ENCODE data around the gene TFDP2. TPM values are rescaled to one million over a fixed set of nuclear protein-coding genes. Genes with fewer than 3 reads are reported as not detected.
A peak's percentile ranks its signal among the peaks of the same experiment; 100 is the strongest.

TFDP2 gene
- total and polyA plus RNA-seq, 2 experiments from 2014 or later = 26.8 to 55.4 TPM

GRCh38 chr3:142064454-142064853 is 84.9 kb downstream of the TFDP2 start:
- TF ChIP-seq EZH2phosphoT487 (IDR thresholded peaks at IDR 0.05; ENCODE audit: insufficient read depth, low read depth) (no peak), EZH2 (IDR thresholded peaks at IDR 0.05; ENCODE audit: insufficient read depth, poor library complexity, severe bottlenecking) (no peak)
- no peaks in the 10 kb centered on the region for H3K4me1 ChIP-seq (ENCODE audit: insufficient read depth)
- H3K4me3 ChIP-seq = no peak overlapping the region
- H3K4me2 ChIP-seq (ENCODE audit: unreplicated experiment) = no peak overlapping the region
- H2AFZ ChIP-seq = no peak overlapping the region
- H3F3A ChIP-seq (ENCODE audit: insufficient read depth) = no peaks in the 10 kb centered on the region
- H3K9ac ChIP-seq = no peak overlapping the region
- no peaks in the 10 kb centered on the region for H3K9me2 ChIP-seq (ENCODE audit: insufficient read depth)
- H3K36me3 ChIP-seq (ENCODE audit: low read depth) = no peaks in the 10 kb centered on the region
- H3K9me3 ChIP-seq (ENCODE audit: low read depth) = no peaks in the 10 kb centered on the region
- DNase-seq = no peak
- H4K20me1 ChIP-seq (ENCODE audit: insufficient read depth) = no peaks in the 10 kb centered on the region
- H3K79me2 ChIP-seq (ENCODE audit: insufficient read depth) = no peaks in the 10 kb centered on the region
- H3K27ac ChIP-seq = no peak overlapping the region
- in situ Hi-C loops (cut with MboI) = no loop called here
- WGBS, 2 experiments (ENCODE audit: low coverage in 1 of 2, low lambda C conversion rate in 2 of 2, missing lambda C conversion rate in 2 of 2) = 86 to 90% methylated on average over 3 of the region's 3 CpGs
- H3K27me3 ChIP-seq (replicated peaks; ENCODE audit: insufficient read depth) = no peaks in the 10 kb centered on the region

GRCh38 chr3:142057331-142057725 is 92.0 kb downstream of the TFDP2 start:
- H3K9ac ChIP-seq = no peak overlapping the region
- TF ChIP-seq EZH2phosphoT487 (IDR thresholded peaks at IDR 0.05; ENCODE audit: insufficient read depth, low read depth) (no peak), EZH2 (IDR thresholded peaks at IDR 0.05; ENCODE audit: insufficient read depth, poor library complexity, severe bottlenecking) (no peak)
- no peaks in the 10 kb centered on the region for H4K20me1 ChIP-seq (ENCODE audit: insufficient read depth)
- DNase-seq = no peak
- no peaks in the 10 kb centered on the region for H3K79me2 ChIP-seq (ENCODE audit: insufficient read depth)
- 47 to 49% methylated on average over 2 of the region's 2 CpGs for WGBS, 2 experiments (ENCODE audit: low coverage in 1 of 2, low lambda C conversion rate in 2 of 2, missing lambda C conversion rate in 2 of 2)
- no peak overlapping the region for H2AFZ ChIP-seq
- no peaks in the 10 kb centered on the region for H3K9me3 ChIP-seq (ENCODE audit: low read depth)
- no peaks in the 10 kb centered on the region for H3K27me3 ChIP-seq (replicated peaks; ENCODE audit: insufficient read depth)
- in situ Hi-C loops (cut with MboI) = no loop called here
- no peak overlapping the region for H3K27ac ChIP-seq
- H3K9me2 ChIP-seq (ENCODE audit: insufficient read depth) = no peaks in the 10 kb centered on the region
- H3F3A ChIP-seq (ENCODE audit: insufficient read depth) = peaks cover 5% of the 10 kb centered on the region; the same call in 1 of the 2 replicates
- H3K4me2 ChIP-seq (ENCODE audit: unreplicated experiment) = no peak overlapping the region
- H3K4me1 ChIP-seq (ENCODE audit: insufficient read depth) = peaks cover 7% of the 10 kb centered on the region
- H3K4me3 ChIP-seq = no peak overlapping the region
- no peaks in the 10 kb centered on the region for H3K36me3 ChIP-seq (ENCODE audit: low read depth)

GRCh38 chr3:142056656-142057330 is 92.6 kb downstream of the TFDP2 start:
- H3K4me3 ChIP-seq = no peak overlapping the region
- H3K9me3 ChIP-seq (ENCODE audit: low read depth) = no peaks in the 10 kb centered on the region
- H3F3A ChIP-seq (ENCODE audit: insufficient read depth) = peaks cover 5% of the 10 kb centered on the region; the same call in 1 of the 2 replicates
- no peaks in the 10 kb centered on the region for H3K36me3 ChIP-seq (ENCODE audit: low read depth)
- H3K4me1 ChIP-seq (ENCODE audit: insufficient read depth) = peaks cover 7% of the 10 kb centered on the region
- no peak overlapping the region for H3K27ac ChIP-seq
- H3K4me2 ChIP-seq (ENCODE audit: unreplicated experiment) = no peak overlapping the region
- DNase-seq = peak; percentile 17
- H3K9me2 ChIP-seq (ENCODE audit: insufficient read depth) = no peaks in the 10 kb centered on the region
- H3K9ac ChIP-seq = no peak overlapping the region
- H2AFZ ChIP-seq = no peak overlapping the region
- in situ Hi-C loops (cut with MboI) = no loop called here
- WGBS, 2 experiments (ENCODE audit: low coverage in 1 of 2, low lambda C conversion rate in 2 of 2, missing lambda C conversion rate in 2 of 2) = 40 to 55% methylated on average over 2 of the region's 2 CpGs
- TF ChIP-seq EZH2phosphoT487 (IDR thresholded peaks at IDR 0.05; ENCODE audit: insufficient read depth, low read depth) (no peak), EZH2 (IDR thresholded peaks at IDR 0.05; ENCODE audit: insufficient read depth, poor library complexity, severe bottlenecking) (no peak)
- no peaks in the 10 kb centered on the region for H4K20me1 ChIP-seq (ENCODE audit: insufficient read depth)
- no peaks in the 10 kb centered on the region for H3K27me3 ChIP-seq (replicated peaks; ENCODE audit: insufficient read depth)
- H3K79me2 ChIP-seq (ENCODE audit: insufficient read depth) = no peaks in the 10 kb centered on the region

- H3K27ac ChIP-seq = no peak overlapping the region
- peak; percentile 4 for DNase-seq
- 6 to 11% methylated on average over 1 of the region's 1 CpG for WGBS, 2 experiments (ENCODE audit: low coverage in 1 of 2, low lambda C conversion rate in 2 of 2, missing lambda C conversion rate in 2 of 2)
- H3K79me2 ChIP-seq (ENCODE audit: insufficient read depth) = no peaks in the 10 kb centered on the region
- H3K4me2 ChIP-seq (ENCODE audit: unreplicated experiment) = no peak overlapping the region
- H3K9ac ChIP-seq = no peak overlapping the region
- no peaks in the 10 kb centered on the region for H3K36me3 ChIP-seq (ENCODE audit: low read depth)
- no peaks in the 10 kb centered on the region for H3K9me3 ChIP-seq (ENCODE audit: low read depth)
- in situ Hi-C loops (cut with MboI) = no loop called here
- H3F3A ChIP-seq (ENCODE audit: insufficient read depth) = peaks cover 5% of the 10 kb centered on the region; the same call in 1 of the 2 replicates
- no peak overlapping the region for H2AFZ ChIP-seq
- no peaks in the 10 kb centered on the region for H3K27me3 ChIP-seq (replicated peaks; ENCODE audit: insufficient read depth)
- TF ChIP-seq EZH2 (IDR thresholded peaks at IDR 0.05; ENCODE audit: insufficient read depth, poor library complexity, severe bottlenecking) = no peak
- TF ChIP-seq EZH2phosphoT487 (IDR thresholded peaks at IDR 0.05; ENCODE audit: insufficient read depth, low read depth) = no peak
- peaks cover 7% of the 10 kb centered on the region for H3K4me1 ChIP-seq (ENCODE audit: insufficient read depth)
- no peak overlapping the region for H3K4me3 ChIP-seq
- no peaks in the 10 kb centered on the region for H3K9me2 ChIP-seq (ENCODE audit: insufficient read depth)
- H4K20me1 ChIP-seq (ENCODE audit: insufficient read depth) = no peaks in the 10 kb centered on the region
These were observed 95.5 kb downstream of the TFDP2 start for GRCh38 chr3:142053835-142054234.

All from GM23248 (cell line).